ENCODE measurements around the gene PSORS1C1.

Gene PSORS1C1

GRCh38 chr6:31170987-31171671 is 56.5 kb downstream of the PSORS1C1 start:
- no peak overlapping the region for H3K4me3 ChIP-seq (ENCODE audit: low read depth, low read length)
- no peak for TF ChIP-seq CTCF (IDR thresholded peaks at IDR 0.05; ENCODE audit: control insufficient read depth, extremely low read depth, insufficient read depth)
- no peak for DNase-seq (ENCODE audit: low read depth)

- no peak overlapping the region for H3K4me3 ChIP-seq (ENCODE audit: low read depth, low read length)
- TF ChIP-seq CTCF (IDR thresholded peaks at IDR 0.05; ENCODE audit: control insufficient read depth, extremely low read depth, insufficient read depth) = no peak
- no peak for DNase-seq (ENCODE audit: low read depth)
Measured at GRCh38 chr6:31171931-31172905, 57.6 kb downstream of the PSORS1C1 start.

GRCh38 chr6:31172973-31173384 is 58.4 kb downstream of the PSORS1C1 start:
- DNase-seq (ENCODE audit: low read depth) = no peak
- no peak for TF ChIP-seq CTCF (IDR thresholded peaks at IDR 0.05; ENCODE audit: control insufficient read depth, extremely low read depth, insufficient read depth)
- no peak overlapping the region for H3K4me3 ChIP-seq (ENCODE audit: low read depth, low read length)

GRCh38 chr6:31173406-31173805 is 58.8 kb downstream of the PSORS1C1 start:
- no peak overlapping the region for H3K4me3 ChIP-seq (ENCODE audit: low read depth, low read length)
- no peak for TF ChIP-seq CTCF (IDR thresholded peaks at IDR 0.05; ENCODE audit: control insufficient read depth, extremely low read depth, insufficient read depth)
- DNase-seq (ENCODE audit: low read depth) = no peak

- no peak for DNase-seq (ENCODE audit: low read depth)
- no peak overlapping the region for H3K4me3 ChIP-seq (ENCODE audit: low read depth, low read length)
- TF ChIP-seq CTCF (IDR thresholded peaks at IDR 0.05; ENCODE audit: control insufficient read depth, extremely low read depth, insufficient read depth) = no peak
Measured at GRCh38 chr6:31174378-31174777, 59.8 kb downstream of the PSORS1C1 start.

- no peak for DNase-seq (ENCODE audit: low read depth)
- H3K4me3 ChIP-seq (ENCODE audit: low read depth, low read length) = no peak overlapping the region
- no peak for TF ChIP-seq CTCF (IDR thresholded peaks at IDR 0.05; ENCODE audit: control insufficient read depth, extremely low read depth, insufficient read depth)
Measured at GRCh38 chr6:31175971-31176370, 61.4 kb downstream of the PSORS1C1 start.

All from LNCaP clone FGC (cell line).